ENCODE results near the gene EXT2. TPM values are rescaled to one million over a fixed set of nuclear protein-coding genes. Genes with fewer than 3 reads are reported as not detected.

The EXT2 gene
- total RNA-seq, 4 donors from 2014 or later, result 63.9 to 66.6 (median 65.9) TPM

- ATAC-seq, result no peak
- H3K4me1 ChIP-seq, result peaks cover 0 to 11% (median 0%) of the 10 kb centered on the region in 3 donors
These were observed 44.3 kb downstream of the EXT2 start for GRCh38 chr11:44139565-44140330.

DNA sequence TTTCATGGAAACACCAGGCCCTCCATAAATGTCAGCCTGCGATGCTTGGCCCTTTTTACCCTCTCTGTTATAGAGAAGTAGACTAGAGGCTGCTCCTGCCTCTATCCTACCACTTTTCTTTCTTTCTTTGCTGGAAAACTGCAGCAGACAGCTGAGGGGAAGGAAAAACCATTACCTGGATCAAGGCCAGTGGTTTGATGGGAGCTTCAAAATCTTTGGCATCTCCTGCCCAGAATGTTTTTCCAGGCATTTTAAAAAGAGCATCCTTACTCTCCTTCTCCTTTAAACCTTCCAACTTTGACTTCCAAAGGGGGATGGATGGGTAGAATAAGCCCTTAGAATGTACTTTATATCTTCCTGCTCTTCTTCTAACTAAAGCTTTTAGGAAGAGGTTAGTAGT is 44.9 kb downstream of the EXT2 start:
- Histone ChIP-seq H3K4me3 (no peak overlapping the region), H3K27me3 (no peaks in the 10 kb centered on the region), H3K27ac (no peak overlapping the region), H3K4me1 (peaks cover 0 to 15% (median 0%) of the 10 kb centered on the region in 3 donors), H3K9me3 (no peaks in the 10 kb centered on the region), H3K36me3 (peaks cover 0 to 48% of the 10 kb centered on the region in 2 donors)
- TF ChIP-seq POLR2AphosphoS5 (IDR thresholded peaks at IDR 0.05) (no peak), POLR2A (IDR thresholded peaks at IDR 0.05) (no peak), CTCF (IDR thresholded peaks at IDR 0.05) (no peak), EP300 (IDR thresholded peaks at IDR 0.05) (no peak)
- ATAC-seq, result no peak
- WGBS, 2 donors (ENCODE audit: low coverage in 1 of 2), result 100% methylated on average over 1 of the region's 1 CpG; no CpG with 5 or more reads in 1 of the 2 donors

More at GRCh38 chr11:44139565-44140330, 44.3 kb downstream of the EXT2 start:
- no peak overlapping the region for H3K4me3 ChIP-seq
- H3K36me3 ChIP-seq, result peaks cover 0 to 47% of the 10 kb centered on the region in 2 donors
- no peaks in the 10 kb centered on the region for H3K27me3 ChIP-seq
- no peak overlapping the region for H3K27ac ChIP-seq
- no peak for TF ChIP-seq POLR2AphosphoS5 (IDR thresholded peaks at IDR 0.05)
- no peak for TF ChIP-seq EP300 (IDR thresholded peaks at IDR 0.05)
- no peak for TF ChIP-seq CTCF (IDR thresholded peaks at IDR 0.05)
- TF ChIP-seq POLR2A (IDR thresholded peaks at IDR 0.05), result no peak
- no peaks in the 10 kb centered on the region for H3K9me3 ChIP-seq
- WGBS, 2 donors (ENCODE audit: low coverage in 1 of 2), result 73 to 81% methylated on average over 10 to 13 of the region's 13 CpGs

GRCh38 chr11:44140805-44141204 is 45.3 kb downstream of the EXT2 start:
- peaks cover 0 to 15% (median 0%) of the 10 kb centered on the region in 3 donors for H3K4me1 ChIP-seq
- TF ChIP-seq EP300 (IDR thresholded peaks at IDR 0.05), result no peak
- no peak for TF ChIP-seq CTCF (IDR thresholded peaks at IDR 0.05)
- TF ChIP-seq POLR2A (IDR thresholded peaks at IDR 0.05), result no peak
- no peak for TF ChIP-seq POLR2AphosphoS5 (IDR thresholded peaks at IDR 0.05)
- H3K36me3 ChIP-seq, result peaks cover 0 to 48% of the 10 kb centered on the region in 2 donors
- 67% methylated on average over 1 of the region's 1 CpG for WGBS, 2 donors (ENCODE audit: low coverage in 1 of 2)
- ATAC-seq, result no peak
- H3K4me3 ChIP-seq, result no peak overlapping the region
- no peaks in the 10 kb centered on the region for H3K27me3 ChIP-seq
- H3K27ac ChIP-seq, result no peak overlapping the region
- no peaks in the 10 kb centered on the region for H3K9me3 ChIP-seq

GRCh38 chr11:44143987-44144909 is 48.8 kb downstream of the EXT2 start:
- Histone ChIP-seq H3K36me3 (peaks cover 0 to 51% of the 10 kb centered on the region in 2 donors), H3K27me3 (no peaks in the 10 kb centered on the region), H3K27ac (no peak overlapping the region), H3K9me3 (no peaks in the 10 kb centered on the region), H3K4me3 (no peak overlapping the region), H3K4me1 (peaks cover 0 to 17% (median 0%) of the 10 kb centered on the region in 3 donors)
- ATAC-seq, result no peak
- 74 to 88% methylated on average over 6 of the region's 7 CpGs for WGBS, 2 donors (ENCODE audit: low coverage in 1 of 2)
- TF ChIP-seq EP300 (IDR thresholded peaks at IDR 0.05), result no peak
- TF ChIP-seq CTCF (IDR thresholded peaks at IDR 0.05), result no peak
- TF ChIP-seq POLR2AphosphoS5 (IDR thresholded peaks at IDR 0.05), result no peak
- no peak for TF ChIP-seq POLR2A (IDR thresholded peaks at IDR 0.05)
